Measurements from ENCODE around the gene CELSR3. TPM values are rescaled to one million over a fixed set of nuclear protein-coding genes. Genes with fewer than 3 reads are reported as not detected.
A peak's percentile ranks its signal among the peaks of the same experiment; 100 is the strongest.

Gene CELSR3
- total RNA-seq, 1 donor from 2014 or later, result 3.4 TPM

DNA sequence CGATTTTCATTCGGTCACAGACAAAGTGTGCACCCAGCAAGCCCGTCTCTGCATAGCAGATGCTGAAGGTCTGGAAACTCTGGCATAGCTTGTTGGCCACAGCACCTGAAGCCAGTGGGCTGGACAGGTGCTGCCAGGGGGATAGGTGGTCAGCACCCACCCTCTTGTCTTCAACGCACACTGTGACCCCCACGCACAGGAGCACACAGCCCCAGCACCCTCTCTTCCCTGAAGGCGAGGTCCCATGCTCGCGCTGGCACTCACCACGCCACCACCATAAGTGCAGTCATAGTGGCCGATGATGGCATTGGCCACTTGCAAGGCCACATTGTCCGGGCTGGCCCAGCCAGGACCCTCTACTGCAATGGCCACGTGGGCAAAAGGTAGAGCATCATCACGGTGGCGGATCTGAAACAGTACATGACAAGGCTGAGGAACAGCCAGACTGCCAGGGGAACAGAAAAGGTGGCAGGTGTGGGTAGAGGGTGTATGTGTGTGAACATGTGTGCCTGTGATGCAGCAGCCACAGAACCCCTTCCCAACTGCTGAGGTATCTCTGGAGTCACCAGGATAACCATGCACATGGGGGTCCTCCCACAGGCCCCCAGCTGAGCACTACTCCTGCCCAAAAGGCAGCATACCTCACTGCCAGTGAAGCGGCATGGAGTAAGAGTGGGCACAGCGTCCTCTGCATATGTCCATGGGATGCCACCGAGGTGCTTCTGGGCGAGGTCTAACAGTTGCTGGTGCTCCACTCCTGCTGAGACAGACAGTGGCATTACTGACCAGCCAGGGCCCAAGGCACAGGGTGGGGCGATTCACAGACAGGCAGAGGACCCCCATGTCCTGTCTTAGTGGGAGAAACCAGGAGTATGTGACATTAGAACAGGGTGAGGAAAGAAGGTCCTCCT lies 61.7 kb downstream of the CELSR3 start:
- DNase-seq (ENCODE audit: low spot score), result no peak

GRCh38 chr3:48599509-48600285 lies 63.0 kb downstream of the CELSR3 start:
- DNase-seq (ENCODE audit: low spot score), result no peak

DNA sequence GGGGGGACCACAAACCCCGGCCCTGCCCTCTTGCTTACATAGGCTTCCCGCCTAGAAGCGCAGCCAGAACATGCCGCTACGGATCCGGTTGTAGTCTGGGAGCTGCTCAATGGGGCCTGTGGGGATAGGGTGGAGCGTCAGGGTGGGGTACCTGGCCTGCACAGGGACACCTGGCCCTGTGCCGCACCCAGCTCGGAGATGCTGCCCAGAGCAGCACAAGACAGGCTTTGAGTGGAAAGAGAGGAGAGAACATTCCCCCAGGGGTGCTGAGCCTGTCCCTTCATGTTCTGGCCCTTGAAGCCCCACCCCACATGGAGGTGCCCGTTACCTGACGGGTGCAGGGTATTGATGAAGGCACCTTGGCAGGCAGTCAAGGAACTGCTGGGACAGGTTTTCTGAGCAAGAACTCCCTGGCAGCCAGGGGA lies 63.6 kb downstream of the CELSR3 start:
- DNase-seq (ENCODE audit: low spot score), result peak; percentile 84

DNA sequence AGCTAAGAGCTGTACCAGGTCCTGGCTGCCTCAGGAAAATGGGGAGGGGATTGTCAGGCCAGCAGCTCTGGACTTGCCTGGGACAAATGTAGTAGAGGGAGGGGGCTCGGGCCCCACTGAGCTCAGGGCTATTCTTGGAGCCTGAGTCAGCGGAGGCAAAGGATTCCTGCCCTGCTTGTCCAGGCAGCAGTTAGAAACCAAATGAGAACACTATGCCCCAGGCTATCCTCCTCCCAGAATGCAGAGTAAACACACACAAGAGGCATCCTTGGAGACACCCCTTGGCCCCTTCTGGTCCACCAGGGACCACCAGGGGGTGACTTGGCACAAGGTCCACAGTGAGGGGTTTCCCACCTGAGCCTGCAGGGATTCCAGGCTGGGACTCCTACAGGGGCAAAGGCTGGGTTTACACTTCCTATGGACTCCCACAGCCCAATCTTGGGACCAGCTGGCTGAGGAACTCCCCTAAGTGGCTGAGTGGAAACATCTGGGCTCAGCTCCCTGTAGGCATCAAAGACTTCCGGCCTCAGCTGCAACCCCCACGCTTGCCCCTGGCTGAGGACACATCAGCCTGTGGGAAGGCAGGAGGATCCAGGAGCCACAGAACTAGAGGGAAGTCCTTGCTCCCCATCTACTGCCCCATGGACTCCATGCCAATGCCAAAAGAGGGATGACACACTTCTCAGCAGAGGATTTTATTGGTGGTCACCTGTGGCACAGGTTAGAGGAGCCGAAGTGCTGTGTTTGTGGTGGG lies 64.2 kb downstream of the CELSR3 start:
- DNase-seq (ENCODE audit: low spot score), result peak; percentile 92

DNA sequence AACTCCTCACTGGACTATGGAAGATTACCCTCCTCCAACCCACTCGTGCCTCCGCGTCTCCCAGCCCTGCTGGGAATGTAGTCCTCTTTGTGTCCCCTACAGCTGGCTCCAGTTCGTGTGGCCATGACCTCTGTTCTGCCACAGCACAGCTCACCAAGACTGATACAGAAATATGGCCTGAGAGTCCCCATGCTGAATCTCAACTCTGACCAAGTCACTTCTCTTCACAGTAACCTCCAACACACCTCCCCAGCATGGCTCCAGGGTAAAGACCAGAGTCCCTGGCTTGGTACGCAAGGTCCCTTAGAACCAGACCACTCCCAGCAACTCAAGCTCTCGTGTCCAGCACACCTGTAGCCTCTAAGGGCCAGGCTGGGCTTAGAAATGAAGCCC lies 65.3 kb downstream of the CELSR3 start:
- DNase-seq (ENCODE audit: low spot score), result no peak

DNA sequence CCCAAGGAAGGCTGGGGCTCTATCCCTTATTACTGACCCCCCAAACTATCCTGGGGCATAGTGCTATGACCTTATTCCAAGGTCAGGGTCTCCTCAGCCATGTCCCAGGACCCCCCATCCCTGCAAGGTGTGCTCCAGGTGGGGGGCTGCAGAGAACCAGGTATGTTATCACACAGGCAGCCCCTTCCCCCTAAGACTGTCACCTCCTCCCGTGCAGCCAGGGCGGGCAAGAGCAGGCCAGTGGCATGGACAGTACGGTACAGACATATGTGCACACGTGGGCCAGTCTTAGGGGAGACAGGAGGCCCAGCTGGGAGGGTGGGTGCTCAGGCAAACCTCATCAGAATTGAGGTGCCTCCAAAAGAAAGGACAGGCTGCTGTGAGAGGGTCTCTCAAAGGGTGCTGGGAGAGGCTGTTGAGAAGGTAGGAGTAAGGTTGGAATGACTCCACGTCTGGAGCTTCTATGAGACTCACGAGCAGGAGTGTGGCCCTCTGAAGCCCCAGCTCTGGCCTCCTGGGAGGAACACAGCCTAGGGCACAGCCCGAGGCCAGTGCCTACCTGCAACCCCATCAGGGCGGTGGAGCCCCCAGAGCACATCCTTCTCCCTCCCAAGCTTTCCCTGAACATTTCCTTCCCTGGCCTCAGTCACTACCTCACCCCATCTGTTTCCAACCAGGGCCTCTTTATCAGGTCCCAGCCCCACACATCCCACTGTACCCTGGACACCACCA lies 65.8 kb downstream of the CELSR3 start:
- DNase-seq (ENCODE audit: low spot score), result no peak

- no peak for DNase-seq (ENCODE audit: low spot score)
Measured at GRCh38 chr3:48596157-48596556, 66.5 kb downstream of the CELSR3 start.

GRCh38 chr3:48595526-48596121 lies 67.1 kb downstream of the CELSR3 start:
- DNase-seq (ENCODE audit: low spot score), result peak; percentile 74

GRCh38 chr3:48595075-48595525 lies 67.6 kb downstream of the CELSR3 start, which contains the start of gene COL7A1:
Gene COL7A1, minus strand, starts transcription at chr3:48595329. Its CDS starts 170 bp downstream, at chr3:48595159.
- peak; percentile 56 for DNase-seq (ENCODE audit: low spot score)

- DNase-seq (ENCODE audit: low spot score), result peak; percentile 24
Measured at GRCh38 chr3:48594417-48595049, 68.2 kb downstream of the CELSR3 start.

DNA sequence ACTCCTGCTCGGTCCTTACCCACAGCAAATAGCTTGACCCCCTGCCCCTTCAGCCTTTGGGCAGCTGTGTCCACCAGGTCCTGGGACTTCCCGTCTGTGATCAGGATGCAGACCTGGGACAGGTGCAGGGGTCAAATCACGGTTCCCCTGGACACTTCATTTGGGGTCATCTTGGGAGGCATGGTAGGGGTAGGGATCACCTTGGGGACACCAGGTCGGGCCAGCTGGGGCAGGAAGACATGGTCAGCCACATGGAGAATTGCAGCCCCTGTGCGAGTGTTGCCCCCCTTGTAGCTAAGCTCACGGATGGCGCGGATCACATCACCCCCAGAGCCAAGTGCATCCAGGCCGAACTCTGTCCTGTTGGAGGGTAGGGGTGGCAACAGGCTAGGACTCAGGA lies 69.3 kb downstream of the CELSR3 start:
- no peak for DNase-seq (ENCODE audit: low spot score)

DNA sequence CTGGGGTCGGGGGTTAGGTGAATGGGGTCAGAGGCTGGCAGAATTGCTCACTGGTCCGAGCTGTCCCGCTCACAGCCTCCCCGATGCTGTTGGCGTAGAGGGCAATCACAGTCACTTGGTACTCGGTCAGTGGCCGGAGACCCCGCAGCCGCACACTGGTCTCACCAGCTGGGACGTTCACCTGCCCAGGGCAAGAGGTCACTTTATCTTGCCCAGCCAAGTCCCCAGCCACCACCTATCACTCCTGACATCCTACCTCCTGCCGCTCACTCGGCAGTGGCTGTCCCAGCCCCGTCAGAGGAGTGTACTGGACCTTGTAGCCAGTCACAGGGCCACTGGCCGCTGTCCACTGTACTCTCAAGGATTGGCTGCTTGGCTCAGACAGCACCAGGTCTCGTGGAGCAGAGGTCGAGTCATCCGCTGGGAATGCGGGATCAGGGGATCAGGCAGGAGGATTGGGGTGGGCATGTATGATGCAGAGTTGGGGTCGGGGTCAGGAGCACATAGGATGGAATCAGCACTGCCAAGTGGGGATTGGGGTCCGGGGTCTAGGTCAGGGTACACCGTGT lies 70.1 kb downstream of the CELSR3 start:
- no peak for DNase-seq (ENCODE audit: low spot score)

DNA sequence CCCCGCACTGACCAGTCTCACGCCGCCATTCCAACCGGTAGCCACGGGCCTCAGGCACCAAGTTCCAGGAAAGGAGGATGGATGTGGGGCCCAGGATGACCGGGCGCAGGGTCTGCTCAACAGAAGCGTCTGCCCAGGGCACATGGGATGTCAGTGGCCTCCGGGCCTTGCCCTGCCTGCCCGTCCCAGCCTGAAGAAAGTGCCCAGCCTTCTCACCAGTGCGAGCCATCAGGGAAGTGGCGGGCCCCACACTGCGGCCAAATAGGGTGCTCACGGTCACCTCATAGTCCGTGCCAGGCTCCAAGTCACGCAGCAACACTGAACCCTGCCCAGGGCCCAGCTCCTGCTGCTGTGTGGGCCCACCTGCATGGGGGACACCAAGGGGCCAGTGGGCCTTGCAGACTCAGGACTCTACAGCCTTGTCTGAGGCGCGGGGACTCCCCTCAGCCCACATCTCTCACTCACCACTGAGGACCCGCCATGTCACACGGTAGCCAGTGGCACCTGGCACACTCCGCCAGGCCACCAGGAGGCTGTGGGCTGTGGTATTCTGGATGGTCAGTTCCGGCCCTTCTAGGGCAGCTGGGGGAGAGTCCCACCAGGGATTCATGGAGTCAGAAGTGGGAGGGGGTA lies 70.7 kb downstream of the CELSR3 start:
- no peak for DNase-seq (ENCODE audit: low spot score)

- no peak for DNase-seq (ENCODE audit: low spot score)
Measured at GRCh38 chr3:48591436-48591835, 71.2 kb downstream of the CELSR3 start.

DNA sequence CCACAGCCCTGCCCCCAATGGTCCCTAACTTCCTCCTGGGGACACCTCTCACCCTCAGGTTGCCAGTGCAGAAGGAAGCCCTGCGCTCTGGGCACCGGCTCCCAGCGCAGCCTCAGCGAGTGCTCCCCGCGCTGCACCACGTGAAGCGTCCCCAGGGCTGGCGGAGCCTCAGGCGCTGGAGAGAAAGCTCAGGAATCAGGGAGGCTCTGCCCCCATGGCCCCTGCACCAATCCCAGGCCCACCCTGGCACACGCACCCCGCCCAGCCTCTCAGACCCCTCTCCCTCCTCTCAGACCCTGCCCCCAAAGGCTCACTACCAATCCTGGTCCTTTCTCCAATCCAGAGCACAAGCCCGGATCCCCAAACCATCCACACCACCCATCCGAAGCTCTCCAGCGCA lies 74.5 kb downstream of the CELSR3 start:
- DNase-seq (ENCODE audit: low spot score), result no peak

- no peak for DNase-seq (ENCODE audit: low spot score)
Measured at GRCh38 chr3:48587686-48588085, 75.0 kb downstream of the CELSR3 start.

All from umbilical cord (tissue), 2 donors.